Activated effector memory CD4-positive, alpha-beta T cell treated with anti-CD3 and anti-CD28 coated beads, Interleukin-2, amount 50 U/mL, for 16 hours (primary cell): ENCODE measurements around the gene BABAM2.
"Not testable (repeated sequence)": the region's sequence is repeated elsewhere in the genome, so short reads cannot be mapped to it uniquely, and the experiment has no call there.

ENCODE experiments used
- DNase-seq: peaks from one replicate; pipeline ENCODE4 v3.0.0-alpha.2; 2020

The BABAM2 gene

GRCh38 chr2:28219758-28220368 lies 329.3 kb downstream of the BABAM2 start:
- DNase-seq = no peak

GRCh38 chr2:28224648-28225472 lies 334.3 kb downstream of the BABAM2 start:
- no peak for DNase-seq

- DNase-seq = no peak
These were observed 335.0 kb downstream of the BABAM2 start for GRCh38 chr2:28225473-28226080.

- no peak for DNase-seq
These were observed 336.0 kb downstream of the BABAM2 start for GRCh38 chr2:28226558-28226957.

GRCh38 chr2:28227498-28227897 lies 337.0 kb downstream of the BABAM2 start:
- DNase-seq = no peak

GRCh38 chr2:28228434-28228995 lies 338.0 kb downstream of the BABAM2 start:
- no peak for DNase-seq

- no peak for DNase-seq
These were observed 340.6 kb downstream of the BABAM2 start for GRCh38 chr2:28231110-28231631.

GRCh38 chr2:28232295-28232694 lies 341.8 kb downstream of the BABAM2 start:
- DNase-seq = no peak

- DNase-seq = no peak
These were observed 342.7 kb downstream of the BABAM2 start for GRCh38 chr2:28233164-28233676.

- no peak for DNase-seq
These were observed 344.3 kb downstream of the BABAM2 start for GRCh38 chr2:28234807-28235206.

- DNase-seq = no peak
These were observed 348.7 kb downstream of the BABAM2 start for GRCh38 chr2:28239207-28239606.

GRCh38 chr2:28240937-28241336 lies 350.4 kb downstream of the BABAM2 start:
- no peak for DNase-seq

GRCh38 chr2:28247290-28247689 lies 356.8 kb downstream of the BABAM2 start:
- DNase-seq = no peak

- no peak for DNase-seq
These were observed 357.2 kb downstream of the BABAM2 start for GRCh38 chr2:28247734-28248133.

- DNase-seq = no peak
These were observed 358.0 kb downstream of the BABAM2 start for GRCh38 chr2:28248511-28248910.

GRCh38 chr2:28250006-28250405 lies 359.5 kb downstream of the BABAM2 start:
- no peak for DNase-seq

- DNase-seq = no peak
These were observed 360.8 kb downstream of the BABAM2 start for GRCh38 chr2:28251337-28251736.

GRCh38 chr2:28252311-28252710 lies 361.8 kb downstream of the BABAM2 start:
- DNase-seq = no peak

GRCh38 chr2:28253543-28253942 lies 363.0 kb downstream of the BABAM2 start:
- no peak for DNase-seq

- DNase-seq = not testable (repeated sequence)
These were observed 364.7 kb downstream of the BABAM2 start for GRCh38 chr2:28255231-28255630.

GRCh38 chr2:28257182-28257581 lies 366.7 kb downstream of the BABAM2 start:
- no peak for DNase-seq

- not testable (repeated sequence) for DNase-seq
These were observed 368.7 kb downstream of the BABAM2 start for GRCh38 chr2:28259226-28259625.

- DNase-seq = no peak
These were observed 373.2 kb downstream of the BABAM2 start for GRCh38 chr2:28263690-28264089.
